GM18505 (cell line): ENCODE measurements around the gene GGTLC1.
"Not testable (repeated sequence)": the region's sequence is repeated elsewhere in the genome, so short reads cannot be mapped to it uniquely, and the experiment has no call there.

Experiments
- ATAC-seq: cut with Tn5 transposase; IDR thresholded peaks from one replicate; pipeline ENCODE4 v1.9.1; 2021; ENCODE audit not compliant: unreplicated experiment
- POLR2A ChIP-seq: IDR thresholded peaks from 4 replicates; pipeline ENCODE4 v1.6.1; 2011; ENCODE audit warnings: borderline replicate concordance; ENCODE audit not compliant: insufficient read depth, insufficient read length; ENCODE audit errors: extremely low read depth

GGTLC1 gene

DNA sequence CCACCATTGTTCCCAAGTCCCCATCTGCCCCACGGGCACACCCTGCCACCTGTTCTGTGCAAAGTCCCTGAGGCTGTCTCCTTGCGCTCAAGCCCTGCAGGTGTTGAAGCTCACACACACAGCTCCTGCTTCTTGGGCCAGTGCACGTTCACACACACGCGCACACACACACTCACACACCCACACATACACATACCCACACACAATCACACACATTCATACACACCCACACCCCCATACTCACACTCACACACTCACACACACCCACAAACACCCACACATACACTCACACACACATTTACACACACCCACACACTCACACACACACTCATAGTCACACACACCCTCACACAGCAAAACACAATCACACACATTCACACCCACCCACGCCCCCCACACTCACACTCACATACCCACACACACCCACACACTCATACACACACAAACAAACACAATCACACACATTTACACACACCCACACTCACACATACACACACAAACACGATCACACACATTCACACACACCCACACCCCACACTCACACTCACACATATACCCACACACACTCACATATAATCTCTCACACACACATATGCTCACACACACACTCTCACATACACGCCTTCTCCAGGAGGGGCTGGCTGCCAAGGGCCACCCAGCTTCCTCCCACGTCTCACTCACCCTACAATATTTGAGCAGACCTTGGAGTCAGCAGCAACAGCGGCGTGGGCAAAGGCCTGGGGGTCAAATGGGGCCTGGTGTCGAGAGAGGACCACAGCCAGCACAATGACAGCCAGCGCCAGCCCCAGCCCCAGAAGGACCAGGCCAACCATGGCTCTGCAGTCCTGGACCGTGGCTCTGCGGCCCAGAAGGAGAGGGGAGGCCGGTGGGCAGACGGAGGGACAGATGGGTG, 8.4 kb downstream of the GGTLC1 start:
- not testable (repeated sequence) for ATAC-seq

GRCh38 chr20:23979380-23979779, 9.2 kb downstream of the GGTLC1 start:
- not testable (repeated sequence) for ATAC-seq

DNA sequence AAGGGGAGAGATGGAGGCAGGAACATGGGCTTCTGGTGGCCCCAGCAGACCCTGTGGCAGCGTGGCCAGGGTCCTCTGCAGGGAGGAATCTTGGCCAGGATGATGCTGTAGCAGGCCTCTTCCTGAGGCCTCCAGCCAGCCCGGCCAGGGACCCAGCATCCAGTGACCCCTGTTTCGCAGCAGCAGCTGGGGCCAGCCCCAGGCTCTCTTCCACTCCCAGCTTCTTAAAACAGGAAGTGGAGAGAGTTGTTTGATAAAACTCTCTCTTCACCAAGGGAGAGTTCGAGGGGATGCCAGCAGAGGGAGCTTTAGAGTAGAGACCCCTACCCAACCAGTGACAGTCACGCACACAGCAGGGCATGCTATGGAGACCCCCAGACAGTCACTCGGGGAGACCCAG, 10.1 kb downstream of the GGTLC1 start:
- not testable (repeated sequence) for ATAC-seq

- ATAC-seq: no peak
- TF ChIP-seq POLR2A: no peak
These were observed 13.6 kb downstream of the GGTLC1 start for GRCh38 chr20:23974966-23975365.

GRCh38 chr20:23971310-23971709, 17.3 kb downstream of the GGTLC1 start:
- ATAC-seq: no peak
- no peak for TF ChIP-seq POLR2A

DNA sequence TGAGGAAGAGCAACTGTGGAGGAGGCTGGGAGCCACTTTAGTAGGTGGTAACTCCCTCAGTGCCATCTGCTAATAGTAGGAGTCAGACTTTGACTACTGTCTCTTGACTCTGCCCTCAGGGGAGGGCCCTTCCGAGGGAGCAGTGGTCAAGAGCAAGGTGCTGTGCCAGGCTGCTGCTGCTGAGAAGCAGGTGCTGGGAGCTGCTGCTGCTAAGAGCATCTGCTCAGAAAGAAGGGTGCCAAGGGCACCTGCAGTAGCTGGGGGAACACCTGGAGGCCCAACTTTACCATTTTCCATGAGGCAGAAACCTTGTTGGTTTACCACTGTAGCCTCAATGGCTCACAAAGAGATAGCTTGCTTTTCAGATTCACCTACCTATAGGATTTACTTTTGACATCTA, 18.5 kb downstream of the GGTLC1 start:
- ATAC-seq: no peak
- no peak for TF ChIP-seq POLR2A

- TF ChIP-seq POLR2A: no peak
- ATAC-seq: no peak
These were observed 21.0 kb downstream of the GGTLC1 start for GRCh38 chr20:23967616-23967979.

DNA sequence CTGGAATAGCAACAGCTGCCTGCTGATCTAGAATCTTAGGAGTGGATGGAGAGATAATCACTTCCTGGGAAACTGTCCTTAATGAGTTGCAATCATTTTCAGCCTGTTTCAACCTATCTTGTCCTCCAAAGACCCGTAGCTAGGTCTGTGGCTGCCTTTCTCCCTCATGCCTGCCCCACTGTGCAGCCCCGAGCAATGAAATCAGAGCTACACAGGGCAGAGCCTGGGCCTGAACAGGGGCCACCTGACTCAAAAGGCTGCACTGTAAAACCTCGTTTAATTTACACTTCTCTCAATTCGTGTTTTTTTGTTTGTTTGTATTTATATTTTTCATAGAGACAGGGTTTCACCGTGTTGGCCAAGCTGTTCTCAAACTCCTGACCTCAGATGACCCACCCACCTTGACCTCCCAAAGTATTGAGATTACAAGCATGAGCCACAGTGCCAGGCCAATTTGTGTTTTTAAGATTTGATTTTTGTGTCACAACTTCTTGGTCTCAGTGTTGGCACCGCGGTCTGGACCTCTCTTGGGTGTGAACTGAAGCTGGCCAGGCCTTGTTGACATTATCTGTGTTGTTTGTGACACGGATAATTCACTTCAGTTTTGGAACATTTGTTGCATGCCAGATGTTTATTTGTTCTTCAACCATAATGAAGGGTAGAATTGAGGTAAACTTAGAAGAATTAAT, 21.5 kb downstream of the GGTLC1 start:
- no peak for TF ChIP-seq POLR2A
- no peak for ATAC-seq

DNA sequence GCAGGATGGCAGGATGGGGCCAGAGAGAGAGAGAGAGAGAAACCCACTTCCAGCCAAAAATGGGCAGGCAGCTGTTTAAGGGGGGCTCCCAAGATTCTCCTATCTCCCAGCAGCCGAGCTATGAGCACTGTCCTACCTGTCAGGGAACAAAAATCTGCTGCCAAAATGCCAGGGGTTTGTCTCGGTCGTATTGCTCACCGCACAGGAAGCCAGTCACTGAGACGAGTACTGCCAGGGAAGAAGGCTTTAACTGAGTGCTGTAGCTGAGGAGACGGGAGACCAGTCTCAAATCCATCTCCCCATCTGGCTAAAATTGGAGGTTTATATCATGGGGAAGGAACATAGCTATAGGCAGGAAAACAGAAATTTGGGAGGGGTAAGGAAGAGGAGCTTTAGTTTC, 22.3 kb downstream of the GGTLC1 start:
- no peak for ATAC-seq
- no peak for TF ChIP-seq POLR2A

DNA sequence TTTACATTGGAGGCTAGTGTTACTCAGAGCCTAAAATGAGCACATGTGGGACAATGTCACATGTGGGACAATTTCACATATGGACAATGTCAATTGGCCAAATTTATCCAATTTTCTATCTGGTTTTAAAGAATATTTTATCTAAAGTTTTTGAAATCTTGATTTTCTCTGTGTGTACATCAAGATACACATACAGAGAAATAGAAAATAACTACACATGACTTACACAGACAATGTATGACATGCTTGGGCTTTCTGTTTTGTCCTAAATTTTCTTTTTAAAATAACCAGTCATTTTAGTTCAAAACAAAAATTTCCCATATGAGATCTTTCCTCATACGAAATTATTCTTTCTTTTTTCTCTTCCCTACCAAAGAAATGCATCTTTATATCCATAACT, 24.6 kb downstream of the GGTLC1 start:
- TF ChIP-seq POLR2A: no peak
- no peak for ATAC-seq

DNA sequence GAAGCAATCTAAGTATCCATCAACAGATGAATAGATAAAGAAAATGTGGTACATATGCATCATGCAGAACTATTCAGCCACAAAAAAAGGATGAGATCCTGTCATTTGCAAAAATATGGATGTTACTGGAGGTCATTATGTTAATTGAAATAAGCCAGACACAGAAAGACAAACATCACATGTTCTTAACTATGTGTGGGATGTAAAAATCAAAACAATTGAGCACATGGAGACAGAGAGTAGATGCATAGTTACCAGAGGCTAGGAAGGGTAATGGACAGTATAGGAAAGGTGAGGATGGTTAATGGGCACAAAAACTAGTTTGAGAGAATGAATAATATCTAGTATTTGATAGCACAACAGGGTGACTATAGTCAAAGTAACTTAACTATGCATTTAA, 26.3 kb downstream of the GGTLC1 start:
- no peak for ATAC-seq
- no peak for TF ChIP-seq POLR2A

- no peak for TF ChIP-seq POLR2A
These were observed 29.5 kb downstream of the GGTLC1 start for GRCh38 chr20:23959054-23959453.

GRCh38 chr20:23955896-23956295, 32.7 kb downstream of the GGTLC1 start:
- ATAC-seq: no peak
- TF ChIP-seq POLR2A: no peak

More at GRCh38 chr20:23959054-23959453, 29.5 kb downstream of the GGTLC1 start:
- no peak for ATAC-seq

DNA sequence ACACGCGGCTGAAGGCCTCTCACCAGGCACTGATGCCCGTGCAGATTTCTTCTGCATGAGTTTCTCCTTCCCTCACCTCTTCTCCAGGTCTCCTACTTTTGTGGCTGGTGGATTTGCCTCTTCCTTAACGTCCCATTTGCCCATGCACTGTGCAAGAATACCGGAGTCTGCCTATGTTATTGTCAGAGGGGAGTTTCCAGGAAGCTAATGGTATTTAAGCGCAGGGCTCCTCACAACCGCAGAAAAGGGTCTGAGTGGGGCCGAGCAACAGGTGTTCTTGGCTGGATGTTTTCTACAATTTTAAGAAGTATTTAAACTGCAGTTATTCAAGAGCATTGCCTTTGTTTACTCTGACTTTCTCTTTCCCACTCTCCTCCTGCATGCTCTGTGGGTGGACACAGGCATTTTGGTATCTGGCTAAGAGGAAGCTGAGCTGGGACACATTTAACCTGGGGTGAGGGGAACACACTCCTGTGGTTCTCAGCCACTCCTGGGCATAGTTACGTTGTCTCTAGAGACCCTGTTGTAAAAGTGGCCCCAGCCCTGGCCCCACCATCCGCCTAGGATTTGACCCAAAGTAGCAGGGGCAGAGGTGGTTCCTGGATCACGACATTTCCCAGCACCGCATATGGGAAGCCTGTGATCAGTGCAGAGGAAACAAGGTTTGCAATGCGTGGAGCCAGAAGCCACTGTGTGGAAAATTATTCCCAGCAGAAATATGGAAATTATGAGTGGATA, 34.4 kb downstream of the GGTLC1 start:
- ATAC-seq: no peak
- TF ChIP-seq POLR2A: no peak

- ATAC-seq: no peak
- TF ChIP-seq POLR2A: no peak
These were observed 42.4 kb downstream of the GGTLC1 start for GRCh38 chr20:23946206-23946605.
